C4-2B (cell line): ENCODE data around the gene ICA1.

Source experiments
- ZFX ChIP-seq: fragments of 450-650 bp; IDR thresholded peaks from 2 replicates; pipeline ENCODE4 v1.6.1; 2017
- TF ChIP-seq, protein P1 (sequence below): fragments of 450-650 bp; conservative IDR thresholded peaks from 2 replicates; pipeline ENCODE4 v1.5.1; 2017; ENCODE audit warnings: mild to moderate bottlenecking

DNA sequence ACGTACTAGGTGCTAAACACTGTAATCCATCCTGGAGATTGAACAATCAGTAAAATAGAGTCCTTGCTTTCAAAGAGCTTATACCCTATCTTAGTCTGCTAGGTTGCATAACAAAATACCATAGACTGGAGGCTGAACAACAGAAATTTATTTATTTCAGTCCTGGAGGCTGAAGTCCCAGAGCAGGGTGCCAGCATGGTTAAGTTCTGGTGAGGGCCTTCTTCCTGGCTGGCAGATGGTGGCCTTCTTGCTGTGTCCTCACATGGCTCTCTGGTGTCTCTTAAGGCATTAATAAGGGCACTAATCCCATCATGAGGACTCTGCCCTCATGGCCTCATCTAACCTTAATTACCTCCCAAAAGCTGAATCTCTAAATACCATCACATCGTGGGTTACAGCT is 43.1 kb upstream of the ICA1 start:
- TF ChIP-seq, protein P1, sequence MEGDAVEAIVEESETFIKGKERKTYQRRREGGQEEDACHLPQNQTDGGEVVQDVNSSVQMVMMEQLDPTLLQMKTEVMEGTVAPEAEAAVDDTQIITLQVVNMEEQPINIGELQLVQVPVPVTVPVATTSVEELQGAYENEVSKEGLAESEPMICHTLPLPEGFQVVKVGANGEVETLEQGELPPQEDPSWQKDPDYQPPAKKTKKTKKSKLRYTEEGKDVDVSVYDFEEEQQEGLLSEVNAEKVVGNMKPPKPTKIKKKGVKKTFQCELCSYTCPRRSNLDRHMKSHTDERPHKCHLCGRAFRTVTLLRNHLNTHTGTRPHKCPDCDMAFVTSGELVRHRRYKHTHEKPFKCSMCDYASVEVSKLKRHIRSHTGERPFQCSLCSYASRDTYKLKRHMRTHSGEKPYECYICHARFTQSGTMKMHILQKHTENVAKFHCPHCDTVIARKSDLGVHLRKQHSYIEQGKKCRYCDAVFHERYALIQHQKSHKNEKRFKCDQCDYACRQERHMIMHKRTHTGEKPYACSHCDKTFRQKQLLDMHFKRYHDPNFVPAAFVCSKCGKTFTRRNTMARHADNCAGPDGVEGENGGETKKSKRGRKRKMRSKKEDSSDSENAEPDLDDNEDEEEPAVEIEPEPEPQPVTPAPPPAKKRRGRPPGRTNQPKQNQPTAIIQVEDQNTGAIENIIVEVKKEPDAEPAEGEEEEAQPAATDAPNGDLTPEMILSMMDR, result no peak
- no peak for TF ChIP-seq ZFX
